Rectal smooth muscle tissue (tissue), 1 donor: ENCODE data around the gene APOLD1.
A peak's percentile ranks its signal among the peaks of the same experiment; 100 is the strongest.
"Not testable (repeated sequence)": the region's sequence is repeated elsewhere in the genome, so short reads cannot be mapped to it uniquely, and the experiment has no call there.

Experiments used
- H3K27ac ChIP-seq: one replicate; pipeline ENCODE4 v1.7.0; 2013; ENCODE audit warnings: low read depth, low read length, inconsistent platforms
- H3K27me3 ChIP-seq: one replicate; pipeline ENCODE4 v1.7.0; 2013; ENCODE audit warnings: low read length; ENCODE audit not compliant: control insufficient read depth, insufficient read depth
- H3K36me3 ChIP-seq: one replicate; pipeline ENCODE4 v1.7.0; 2013; ENCODE audit warnings: low read length; ENCODE audit not compliant: control insufficient read depth, insufficient read depth
- H3K4me1 ChIP-seq: one replicate; pipeline ENCODE4 v1.7.0; 2013; ENCODE audit warnings: low read length; ENCODE audit not compliant: control insufficient read depth, insufficient read depth
- H3K4me3 ChIP-seq: one replicate; pipeline ENCODE4 v1.7.0; 2013; ENCODE audit warnings: low read length
- H3K9ac ChIP-seq: one replicate; pipeline ENCODE4 v1.7.0; 2013; ENCODE audit warnings: low read length

APOLD1 gene

GRCh38 chr12:12801656-12802055, 16.2 kb downstream of the APOLD1 start:
- H3K27ac ChIP-seq: not testable (repeated sequence)

DNA sequence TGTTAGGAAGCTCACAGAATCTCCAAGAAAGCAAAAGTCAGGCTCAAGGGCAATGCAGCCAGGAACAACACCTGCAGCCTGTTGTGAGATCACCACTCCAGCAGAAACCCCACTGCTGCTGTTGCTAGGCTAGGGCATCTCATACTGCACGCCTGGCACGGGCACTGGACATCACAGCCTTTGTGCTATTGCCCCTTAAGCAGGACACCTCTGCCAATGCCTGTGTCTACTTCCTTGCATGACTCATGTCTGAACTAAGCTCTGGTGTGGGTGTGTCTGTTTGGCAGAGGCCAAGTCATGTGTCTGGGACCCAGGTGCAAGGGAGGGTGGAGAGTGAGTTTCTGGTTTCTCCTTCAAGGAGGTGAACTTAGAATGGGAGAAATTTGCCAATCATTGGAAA, 17.7 kb downstream of the APOLD1 start:
- Histone ChIP-seq H3K4me3 (no peak overlapping the region), H3K4me1 (peaks cover 3% of the 10 kb centered on the region), H3K27ac (no peak overlapping the region), H3K9ac (no peak overlapping the region), H3K27me3 (no peaks in the 10 kb centered on the region), H3K36me3 (no peaks in the 10 kb centered on the region)

More at GRCh38 chr12:12801656-12802055, 16.2 kb downstream of the APOLD1 start:
- H3K4me3 ChIP-seq, H3K9ac ChIP-seq, H3K4me1 ChIP-seq, H3K36me3 ChIP-seq, H3K27me3 ChIP-seq: not testable (repeated sequence)

DNA sequence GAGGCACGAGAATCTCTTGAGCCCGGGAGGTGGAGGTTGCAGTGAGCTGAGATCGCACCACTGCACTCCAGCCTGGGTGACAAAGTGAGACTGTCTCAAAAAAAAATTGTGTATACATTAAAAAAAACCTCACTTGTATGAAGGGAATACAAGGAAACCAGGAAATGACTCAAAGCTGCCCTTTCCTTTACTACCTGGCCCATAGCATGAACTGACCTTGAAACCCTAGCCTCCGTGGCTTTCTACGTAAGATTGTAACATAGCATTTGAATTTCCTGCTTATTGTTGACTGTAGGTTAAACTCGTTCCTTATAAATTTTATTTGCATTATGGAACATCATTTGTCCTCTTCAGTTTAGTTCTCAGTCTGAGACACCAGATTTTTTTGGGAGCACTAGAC, 18.6 kb downstream of the APOLD1 start:
- H3K4me3 ChIP-seq: no peak overlapping the region
- no peak overlapping the region for H3K27ac ChIP-seq
- H3K4me1 ChIP-seq: peaks cover 3% of the 10 kb centered on the region
- no peaks in the 10 kb centered on the region for H3K27me3 ChIP-seq
- H3K9ac ChIP-seq: no peak overlapping the region
- H3K36me3 ChIP-seq: no peaks in the 10 kb centered on the region

- Histone ChIP-seq H3K36me3 (no peaks in the 10 kb centered on the region), H3K9ac (no peak overlapping the region), H3K4me1 (peaks cover 3% of the 10 kb centered on the region), H3K27ac (no peak overlapping the region), H3K4me3 (no peak overlapping the region), H3K27me3 (no peaks in the 10 kb centered on the region)
These were observed 19.0 kb downstream of the APOLD1 start for GRCh38 chr12:12804432-12804886.

DNA sequence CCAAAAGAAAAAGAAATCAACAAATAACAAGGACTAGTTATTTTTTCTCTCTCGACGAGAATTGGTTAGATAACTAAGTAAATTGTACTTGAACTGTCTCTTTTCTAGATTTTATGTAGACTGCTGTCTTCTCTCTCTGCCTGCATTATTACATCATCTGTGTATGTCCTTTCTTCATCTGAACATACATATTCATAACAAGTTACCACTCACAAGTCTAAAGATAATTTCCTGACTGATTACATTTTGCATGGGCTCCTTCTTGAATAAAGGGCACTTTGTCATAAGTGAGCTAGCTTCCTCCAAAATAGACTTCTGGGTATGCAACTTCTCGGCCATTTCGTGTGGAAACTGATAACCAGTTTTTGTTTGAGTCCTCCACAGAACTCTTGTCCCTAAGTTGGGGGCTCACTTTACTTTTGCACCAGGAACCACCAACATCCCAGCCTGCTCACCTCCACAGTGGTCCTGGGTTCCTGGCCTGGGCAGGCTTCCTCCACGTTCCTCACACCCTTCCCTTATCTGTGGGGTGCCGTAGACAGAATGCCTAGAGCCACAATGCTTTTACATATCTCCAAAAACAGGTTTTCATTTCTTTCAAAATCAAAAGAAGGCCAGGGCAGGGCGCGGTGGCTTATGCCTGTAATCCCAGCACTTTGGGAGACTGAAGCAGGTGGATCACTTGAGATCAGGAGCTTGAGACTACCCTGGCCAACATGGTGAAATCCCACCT, 21.5 kb downstream of the APOLD1 start:
- H3K4me1 ChIP-seq: peaks cover 3% of the 10 kb centered on the region
- no peak overlapping the region for H3K4me3 ChIP-seq
- H3K36me3 ChIP-seq: no peaks in the 10 kb centered on the region
- H3K9ac ChIP-seq: no peak overlapping the region
- H3K27ac ChIP-seq: no peak overlapping the region
- no peaks in the 10 kb centered on the region for H3K27me3 ChIP-seq

DNA sequence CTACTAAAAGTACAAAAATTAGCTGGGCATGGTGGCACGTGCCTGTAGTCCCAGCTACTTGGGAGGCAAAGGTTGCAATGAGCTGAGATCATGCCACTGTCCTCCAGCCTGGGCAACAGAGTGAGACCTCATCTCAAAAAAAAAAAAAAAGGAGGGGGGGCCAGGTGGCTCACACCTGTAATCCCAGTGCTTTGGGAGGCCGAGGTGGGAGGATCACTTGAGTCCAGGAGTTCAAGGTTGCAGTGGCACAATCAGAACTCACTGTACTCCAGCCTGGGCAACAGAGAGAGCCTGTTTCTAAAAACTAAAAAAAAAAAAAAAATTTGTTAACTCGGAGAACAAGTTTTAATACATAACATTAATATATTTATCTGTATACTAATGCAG, 22.1 kb downstream of the APOLD1 start:
- not testable (repeated sequence) for H3K4me1 ChIP-seq, H3K4me3 ChIP-seq, H3K36me3 ChIP-seq, H3K9ac ChIP-seq, H3K27me3 ChIP-seq, H3K27ac ChIP-seq

- H3K27me3 ChIP-seq: no peaks in the 10 kb centered on the region
- H3K4me1 ChIP-seq: peaks cover 2% of the 10 kb centered on the region
- no peaks in the 10 kb centered on the region for H3K36me3 ChIP-seq
- no peak overlapping the region for H3K4me3 ChIP-seq
- peak overlapping the region; percentile 57 for H3K27ac ChIP-seq
- H3K9ac ChIP-seq: no peak overlapping the region
These were observed 22.7 kb downstream of the APOLD1 start for GRCh38 chr12:12807970-12808702.

DNA sequence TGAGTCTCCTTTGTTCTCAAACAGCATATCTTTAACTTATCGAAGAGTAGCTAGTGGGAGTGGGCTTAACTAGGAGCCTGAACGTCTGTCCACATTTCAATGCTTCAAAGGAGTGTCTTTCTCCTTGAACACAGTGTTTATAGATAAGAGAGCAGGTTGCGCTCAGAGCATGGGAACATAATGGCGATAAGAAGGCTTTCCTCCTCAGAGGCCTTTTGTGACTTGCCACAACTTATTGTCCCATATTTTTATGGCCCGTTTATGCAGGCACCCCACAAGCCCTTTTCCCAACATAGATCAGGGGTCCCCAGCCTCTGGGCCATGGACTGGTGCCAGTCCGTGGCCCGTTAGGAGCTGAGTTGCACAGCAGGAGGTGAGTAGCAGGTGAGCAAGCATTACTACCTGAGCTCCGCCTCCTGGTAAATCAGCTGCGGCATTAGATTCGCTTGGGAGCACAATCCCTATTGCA, 25.1 kb downstream of the APOLD1 start:
- H3K27ac ChIP-seq: no peak overlapping the region
- H3K9ac ChIP-seq: no peak overlapping the region
- H3K27me3 ChIP-seq: no peaks in the 10 kb centered on the region
- H3K36me3 ChIP-seq: no peaks in the 10 kb centered on the region
- H3K4me1 ChIP-seq: peaks cover 7% of the 10 kb centered on the region
- no peak overlapping the region for H3K4me3 ChIP-seq

DNA sequence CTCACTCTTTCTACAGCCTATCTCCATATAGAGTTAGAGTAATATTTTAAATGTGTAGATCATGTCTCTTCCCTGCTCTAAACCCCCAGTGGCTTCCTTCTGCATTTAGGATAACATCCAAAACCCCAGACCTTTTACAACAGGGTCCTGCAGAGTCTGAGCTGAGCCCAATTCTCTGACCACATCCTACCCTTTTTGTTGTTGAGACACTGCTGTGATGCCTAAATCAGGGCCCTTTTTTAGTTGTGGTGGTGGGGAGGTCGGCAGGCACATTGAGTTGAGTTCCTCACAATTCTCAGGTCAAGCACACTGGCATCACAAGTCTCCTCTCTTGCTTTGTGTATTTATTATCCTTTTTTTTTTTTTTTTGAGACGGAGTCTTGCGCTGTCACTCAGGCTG, 25.9 kb downstream of the APOLD1 start:
- H3K36me3 ChIP-seq: no peaks in the 10 kb centered on the region
- H3K4me1 ChIP-seq: peaks cover 7% of the 10 kb centered on the region
- H3K27me3 ChIP-seq: no peaks in the 10 kb centered on the region
- no peak overlapping the region for H3K9ac ChIP-seq
- H3K27ac ChIP-seq: no peak overlapping the region
- H3K4me3 ChIP-seq: no peak overlapping the region

DNA sequence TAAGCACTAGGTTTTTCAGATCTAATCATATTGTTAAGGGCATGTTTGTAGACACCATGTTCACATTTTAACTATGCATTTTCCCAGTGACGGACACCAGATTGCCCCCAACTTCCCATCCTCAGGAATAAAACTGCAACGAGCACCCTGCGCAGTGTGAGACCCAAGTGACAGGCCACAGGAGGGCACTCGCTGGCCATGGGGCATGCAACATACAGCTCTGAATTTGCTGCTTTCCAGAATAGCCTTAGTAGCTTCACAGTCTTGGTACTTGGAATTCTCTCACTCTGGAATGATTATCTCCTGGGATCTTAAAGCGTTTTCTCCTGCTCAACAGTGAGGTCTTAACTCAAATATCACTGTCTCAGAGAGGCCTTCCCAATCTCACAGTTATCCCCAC, 26.7 kb downstream of the APOLD1 start:
- Histone ChIP-seq H3K4me1 (peaks cover 7% of the 10 kb centered on the region), H3K4me3 (no peak overlapping the region), H3K36me3 (no peaks in the 10 kb centered on the region), H3K27me3 (no peaks in the 10 kb centered on the region), H3K9ac (no peak overlapping the region), H3K27ac (no peak overlapping the region)

DNA sequence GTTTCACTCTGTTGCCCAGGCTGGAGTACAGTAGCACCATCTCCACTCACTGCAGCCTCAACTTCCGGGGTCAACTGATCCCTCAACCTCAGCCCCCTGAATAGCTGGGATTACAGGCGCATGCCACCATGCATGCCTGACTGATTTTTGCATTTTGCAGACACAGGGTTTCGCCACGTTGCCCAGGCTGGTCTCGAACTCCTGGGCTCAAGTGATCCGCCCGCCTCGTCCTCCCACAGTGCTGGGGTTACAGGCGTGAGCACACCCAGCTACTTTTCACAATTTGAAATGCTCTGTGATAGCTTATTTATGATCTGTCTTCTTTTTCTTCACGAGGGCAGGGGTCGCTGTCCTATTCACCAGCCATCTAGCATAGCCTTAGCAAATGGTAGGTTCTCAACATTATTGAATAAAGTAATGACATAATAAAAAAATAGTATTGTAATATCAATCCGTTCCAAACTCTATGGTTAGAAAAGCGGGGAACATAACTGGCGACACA, 27.2 kb downstream of the APOLD1 start:
- Histone ChIP-seq H3K9ac (no peak overlapping the region), H3K27me3 (no peaks in the 10 kb centered on the region), H3K4me3 (peak overlapping the region; percentile 12), H3K36me3 (no peaks in the 10 kb centered on the region), H3K27ac (no peak overlapping the region), H3K4me1 (peaks cover 7% of the 10 kb centered on the region)

GRCh38 chr12:12813120-12814101, 28.0 kb downstream of the APOLD1 start, which contains the start of gene DDX47:
DDX47 (plus strand) TSS chr12:12813346; CDS start chr12:12813368, 22 bp downstream.
- Histone ChIP-seq H3K27me3 (no peaks in the 10 kb centered on the region), H3K9ac (peak within 1 kb of the TSS; percentile 59), H3K4me1 (peaks cover 7% of the 10 kb centered on the region), H3K36me3 (no peaks in the 10 kb centered on the region), H3K4me3 (peak within 1 kb of the TSS; percentile 93), H3K27ac (peak within 1 kb of the TSS; percentile 71)
